Measurements from ENCODE around the gene SPACA1.
"Not testable (repeated sequence)": the region's sequence is repeated elsewhere in the genome, so short reads cannot be mapped to it uniquely, and the experiment has no call there.

Gene SPACA1

GRCh38 chr6:88047510-88048150, at the start of gene SPACA1:
SPACA1 (plus strand) TSS chr6:88047841; CDS start chr6:88047906, 65 bp downstream.
- TF ChIP-seq CTCF (IDR thresholded peaks at IDR 0.05; ENCODE audit: borderline replicate concordance, control extremely low read depth, extremely low read depth, insufficient read depth, missing control alignments), result no peak
- in situ Hi-C loops (cut with MboI; ENCODE audit: low sequenced_read_pairs, unreplicated experiment), result no loop called here
- DNase-seq (ENCODE audit: low spot score), result no peak

GRCh38 chr6:88000713-88001112, 46.9 kb upstream of the SPACA1 start:
- in situ Hi-C loops (cut with MboI; ENCODE audit: low sequenced_read_pairs, unreplicated experiment), result no loop called here
- TF ChIP-seq CTCF (IDR thresholded peaks at IDR 0.05; ENCODE audit: borderline replicate concordance, control extremely low read depth, extremely low read depth, insufficient read depth, missing control alignments), result no peak
- DNase-seq (ENCODE audit: low spot score), result no peak

GRCh38 chr6:88001279-88001678, 46.4 kb upstream of the SPACA1 start:
- DNase-seq (ENCODE audit: low spot score); in situ Hi-C loops (cut with MboI; ENCODE audit: low sequenced_read_pairs, unreplicated experiment): not testable (repeated sequence)

GRCh38 chr6:88004707-88005106, 42.9 kb upstream of the SPACA1 start:
- no peak for DNase-seq (ENCODE audit: low spot score)
- no peak for TF ChIP-seq CTCF (IDR thresholded peaks at IDR 0.05; ENCODE audit: borderline replicate concordance, control extremely low read depth, extremely low read depth, insufficient read depth, missing control alignments)
- in situ Hi-C loops (cut with MboI; ENCODE audit: low sequenced_read_pairs, unreplicated experiment), result no loop called here

- no peak for DNase-seq (ENCODE audit: low spot score)
- TF ChIP-seq CTCF (IDR thresholded peaks at IDR 0.05; ENCODE audit: borderline replicate concordance, control extremely low read depth, extremely low read depth, insufficient read depth, missing control alignments), result no peak
- in situ Hi-C loops (cut with MboI; ENCODE audit: low sequenced_read_pairs, unreplicated experiment), result no loop called here
These were observed 41.1 kb upstream of the SPACA1 start for GRCh38 chr6:88006557-88006956.

- TF ChIP-seq CTCF (IDR thresholded peaks at IDR 0.05; ENCODE audit: borderline replicate concordance, control extremely low read depth, extremely low read depth, insufficient read depth, missing control alignments), result no peak
- no peak for DNase-seq (ENCODE audit: low spot score)
- in situ Hi-C loops (cut with MboI; ENCODE audit: low sequenced_read_pairs, unreplicated experiment), result no loop called here
These were observed 39.2 kb upstream of the SPACA1 start for GRCh38 chr6:88008411-88008810.

- DNase-seq (ENCODE audit: low spot score), result no peak
- in situ Hi-C loops (cut with MboI; ENCODE audit: low sequenced_read_pairs, unreplicated experiment), result no loop called here
- TF ChIP-seq CTCF (IDR thresholded peaks at IDR 0.05; ENCODE audit: borderline replicate concordance, control extremely low read depth, extremely low read depth, insufficient read depth, missing control alignments), result no peak
These were observed 38.8 kb upstream of the SPACA1 start for GRCh38 chr6:88008831-88009231.
